Cerebellar nuclear complex (tissue), 1 donor: ENCODE results near the gene NCKAP1.
A peak's percentile ranks its signal among the peaks of the same experiment; 100 is the strongest.
"Not testable (repeated sequence)": the region's sequence is repeated elsewhere in the genome, so short reads cannot be mapped to it uniquely, and the experiment has no call there.

Experiments
- DNase-seq, 2 experiments: peaks; one replicate each; lab custom pipeline; 2025; lab: John Stamatoyannopoulos, UW

NCKAP1 gene

GRCh38 chr2:183038341-183039300 is at the start of gene NCKAP1:
TSS of gene NCKAP1 (minus strand) at chr2:183038457. CDS start at chr2:183038099, 358 bp downstream.
- DNase-seq = peak in 1 of 2 experiments; percentile 8

- no peak for DNase-seq
Observed at GRCh38 chr2:183081911-183082310, 43.7 kb upstream of the NCKAP1 start.

- no peak for DNase-seq
Observed at GRCh38 chr2:183079139-183079775, 41.0 kb upstream of the NCKAP1 start.

- peak; percentile 83 to 90 for DNase-seq
Observed at GRCh38 chr2:183078464-183079138, 40.3 kb upstream of the NCKAP1 start, which contains the start of gene DUSP19. TSS of gene DUSP19 (plus strand) at chr2:183078747. CDS start at chr2:183078934, 187 bp downstream.

GRCh38 chr2:183078163-183078463 is 39.9 kb upstream of the NCKAP1 start:
- DNase-seq = no peak

- DNase-seq = no peak
Observed at GRCh38 chr2:183072177-183072576, 33.9 kb upstream of the NCKAP1 start.

GRCh38 chr2:183070942-183071844 is 32.9 kb upstream of the NCKAP1 start:
- DNase-seq = no peak

- no peak for DNase-seq
Observed at GRCh38 chr2:183069174-183069573, 30.9 kb upstream of the NCKAP1 start.

GRCh38 chr2:183068561-183068960 is 30.3 kb upstream of the NCKAP1 start:
- no peak for DNase-seq

GRCh38 chr2:183063083-183063482 is 24.8 kb upstream of the NCKAP1 start:
- no peak for DNase-seq

- no peak for DNase-seq
Observed at GRCh38 chr2:183060571-183061231, 22.4 kb upstream of the NCKAP1 start.

GRCh38 chr2:183059561-183059960 is 21.3 kb upstream of the NCKAP1 start:
- DNase-seq = no peak

- no peak for DNase-seq
Observed at GRCh38 chr2:183057333-183057985, 19.2 kb upstream of the NCKAP1 start.

GRCh38 chr2:183049420-183049819 is 11.2 kb upstream of the NCKAP1 start:
- no peak for DNase-seq

GRCh38 chr2:183047486-183048125 is 9.3 kb upstream of the NCKAP1 start:
- DNase-seq = not testable (repeated sequence)

GRCh38 chr2:183043580-183043979 is 5.3 kb upstream of the NCKAP1 start:
- not testable (repeated sequence) for DNase-seq

- no peak for DNase-seq
Observed at GRCh38 chr2:183040604-183041003, 2.3 kb upstream of the NCKAP1 start.

GRCh38 chr2:183037553-183038340 is 510 bp downstream of the NCKAP1 start:
- no peak for DNase-seq

GRCh38 chr2:183037074-183037552 is 1.1 kb downstream of the NCKAP1 start:
- DNase-seq = no peak
